ENCODE data around the gene ZNF281.

The ZNF281 gene

DNA sequence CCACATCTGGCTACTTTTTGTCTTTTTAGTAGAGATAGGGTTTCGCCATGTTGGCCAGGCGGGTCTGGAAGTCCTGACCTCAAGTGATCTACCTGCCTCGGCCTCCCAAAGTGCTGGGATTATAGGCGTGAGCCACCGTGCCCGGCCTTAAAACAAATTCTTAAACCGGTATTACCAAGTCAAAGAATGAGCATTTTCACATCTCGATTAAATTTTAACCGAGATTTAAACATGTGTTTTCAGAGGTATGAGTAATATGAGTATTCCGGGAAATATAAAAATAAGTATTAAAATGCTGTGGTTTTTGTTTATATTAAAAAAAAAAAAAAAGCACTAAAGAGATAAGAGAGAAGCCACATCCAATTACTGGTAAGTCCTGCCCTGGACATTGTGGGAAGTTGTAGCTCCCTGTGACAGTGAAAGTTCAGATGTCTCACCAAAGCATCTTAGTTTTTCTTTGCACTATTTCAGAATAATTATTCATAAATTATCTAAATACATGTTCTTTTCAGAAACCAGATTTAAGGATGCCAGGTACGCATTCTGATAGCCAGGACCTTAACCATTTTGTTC, 24.9 kb downstream of the ZNF281 start:
- DNase-seq: no peak

DNA sequence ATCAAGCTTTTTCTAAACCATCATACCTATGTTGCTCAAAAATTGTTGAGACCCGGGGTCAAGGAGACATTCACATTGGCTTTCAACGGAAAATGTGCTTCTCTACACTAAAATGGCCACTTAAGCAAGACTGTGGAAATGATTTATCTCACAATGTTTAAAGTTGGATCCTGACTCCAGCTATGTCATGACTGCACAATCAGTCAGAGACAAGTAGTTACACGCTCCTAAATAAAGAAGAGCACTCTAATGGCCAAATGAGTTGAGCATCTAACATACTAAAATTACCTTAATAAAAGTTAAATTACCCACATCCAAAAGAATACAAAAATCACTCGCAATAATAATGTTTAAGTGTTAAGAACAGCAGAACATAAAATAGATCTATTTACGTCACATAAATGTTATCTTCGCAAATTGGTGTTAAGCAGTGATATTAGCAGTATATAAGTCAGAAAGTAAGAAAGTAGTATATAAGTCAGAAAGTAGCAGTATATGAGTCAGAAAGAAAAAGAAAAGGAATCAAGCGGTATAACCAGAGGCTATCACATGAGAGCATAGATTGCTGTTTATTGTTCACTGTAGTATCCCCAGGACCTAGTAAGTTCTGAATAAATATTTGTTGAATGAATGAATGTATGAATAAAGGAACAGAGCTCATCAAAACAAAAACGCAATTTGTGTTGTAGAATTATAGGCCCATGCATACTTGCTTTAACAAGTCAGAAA, 28.4 kb downstream of the ZNF281 start:
- no peak for DNase-seq

DNA sequence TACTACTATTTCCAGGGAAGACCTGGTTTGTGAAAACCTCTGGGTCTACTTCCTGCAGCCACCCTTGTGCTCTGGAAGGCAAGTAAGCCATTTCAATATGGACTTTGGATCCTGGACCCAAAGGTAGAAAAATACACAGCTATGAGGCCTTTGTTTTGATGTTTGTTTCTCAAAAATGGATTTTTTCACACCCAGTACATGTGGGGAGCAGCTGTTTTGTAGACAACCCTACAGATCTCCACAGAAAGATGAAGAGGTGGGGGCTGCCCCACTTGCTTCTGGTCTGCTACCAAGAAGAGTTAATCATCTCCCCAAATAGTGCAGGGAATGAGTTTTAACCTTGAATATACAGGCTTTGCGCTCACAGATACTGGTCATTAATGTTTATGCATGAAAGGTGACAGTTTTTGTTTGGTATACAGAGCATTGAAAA, 29.2 kb downstream of the ZNF281 start:
- no peak for DNase-seq

DNA sequence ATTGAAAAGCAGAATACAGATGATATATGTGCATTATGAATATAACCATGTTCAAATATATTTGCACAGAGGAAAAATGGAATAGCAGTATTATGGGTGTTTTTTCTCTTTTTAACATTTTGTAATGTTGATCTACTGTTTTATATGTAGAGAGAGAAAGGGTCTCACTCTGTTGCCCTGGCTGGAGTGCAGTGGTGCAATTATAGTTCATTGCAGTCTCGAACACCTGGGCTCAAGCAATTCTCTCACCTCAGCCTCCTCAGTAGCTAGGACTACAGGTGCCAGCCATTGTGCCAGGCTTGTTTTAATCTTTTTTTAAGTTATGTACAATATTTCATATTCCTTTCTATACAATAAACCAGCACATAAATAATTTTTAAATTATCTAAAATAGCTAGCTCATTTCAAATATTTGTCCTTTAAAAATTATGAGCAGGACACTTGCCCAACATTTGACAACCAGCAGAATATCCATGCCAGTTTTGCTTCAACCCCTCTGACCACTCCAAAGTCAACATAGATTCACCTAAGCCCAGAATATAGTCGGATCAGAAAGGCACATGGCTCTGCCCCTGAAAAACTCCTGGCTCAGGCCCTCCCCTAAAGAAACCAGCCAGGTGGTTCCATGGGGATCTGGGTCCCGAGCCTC, 29.8 kb downstream of the ZNF281 start:
- no peak for DNase-seq

DNA sequence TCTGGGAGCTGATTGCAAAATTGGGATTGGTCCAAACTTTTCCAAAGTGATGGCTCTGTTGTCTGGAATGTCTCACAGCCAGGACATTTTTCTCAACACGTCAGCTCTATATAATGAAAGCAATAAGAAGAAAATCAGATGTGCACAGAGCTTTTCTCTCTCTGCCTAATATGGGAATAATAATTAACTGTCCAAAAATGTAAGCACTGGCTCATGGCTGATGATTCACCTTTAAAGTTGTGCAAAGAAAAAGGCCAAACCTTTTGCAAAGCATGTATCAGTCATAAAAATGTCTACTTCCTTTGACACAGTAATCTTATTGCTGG, 30.4 kb downstream of the ZNF281 start:
- no peak for DNase-seq

DNA sequence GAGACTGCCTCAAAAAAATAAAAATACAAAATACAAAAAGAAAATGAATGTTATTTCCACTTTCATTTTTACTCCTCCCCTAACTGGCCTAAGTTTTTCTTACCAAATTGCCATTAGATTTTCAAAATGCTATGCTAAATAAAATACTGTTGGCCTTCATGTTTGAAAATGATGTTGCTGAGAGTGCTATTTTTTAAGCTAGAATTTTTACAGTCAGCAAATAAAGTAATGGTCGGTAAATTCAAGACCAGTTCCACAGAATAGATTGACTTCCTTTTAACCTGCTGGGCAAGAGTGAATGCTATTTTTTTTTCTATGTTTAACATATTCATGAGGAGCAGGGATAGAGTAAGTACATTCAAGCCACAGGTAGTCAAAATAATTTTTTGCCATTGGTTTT, 31.7 kb downstream of the ZNF281 start:
- no peak for DNase-seq

DNA sequence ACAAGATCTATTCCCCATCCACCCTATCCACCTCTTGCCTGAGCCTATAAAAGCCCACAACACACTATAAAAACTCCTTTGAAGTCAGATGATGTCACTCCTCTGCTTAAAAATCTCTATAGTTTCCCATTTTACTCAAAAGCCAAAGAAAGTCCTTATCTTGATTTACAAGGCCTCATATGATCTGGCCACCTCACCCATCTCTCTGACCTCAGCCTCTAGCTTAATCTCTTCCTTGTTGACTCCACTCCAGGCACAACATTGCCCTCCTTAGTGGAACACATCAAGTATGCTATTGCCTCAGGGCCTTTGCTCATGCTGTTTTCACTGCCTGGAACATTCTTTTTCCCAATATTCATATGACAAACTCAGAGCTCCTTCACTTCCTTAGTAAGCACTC, 33.3 kb downstream of the ZNF281 start:
- DNase-seq: no peak

DNA sequence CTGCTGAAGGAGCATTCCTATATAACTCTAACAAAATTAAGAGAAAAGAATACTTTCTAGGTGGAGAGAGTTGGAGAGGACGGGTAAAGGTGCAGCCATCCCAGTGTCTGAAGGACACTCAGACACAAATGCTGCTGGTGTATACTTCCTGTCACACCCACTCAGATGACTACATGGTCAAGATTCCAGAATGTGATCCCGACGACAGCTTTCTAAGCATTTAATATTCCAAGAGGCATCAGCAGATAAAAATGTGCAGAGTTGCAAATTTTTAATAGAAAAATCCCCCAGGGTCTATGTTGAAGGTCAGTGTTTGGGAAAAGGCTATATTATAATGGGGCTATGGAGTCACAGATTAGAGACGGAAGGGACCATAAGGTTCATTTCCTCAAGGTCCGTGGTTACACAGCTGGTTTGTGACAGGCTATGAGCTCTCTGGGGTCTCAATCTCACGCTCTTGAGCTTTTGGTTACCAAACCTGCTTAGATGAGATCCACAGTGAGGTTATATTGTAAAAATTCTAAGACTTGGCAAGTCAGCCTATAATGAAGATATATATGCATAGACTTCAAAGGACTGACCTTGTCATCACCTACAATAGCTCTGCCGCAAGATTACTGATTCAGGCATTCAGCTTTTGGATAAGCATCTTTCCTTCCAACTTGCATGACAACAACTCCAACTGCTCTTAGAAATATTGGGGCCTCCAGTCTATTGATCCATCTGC, 35.1 kb downstream of the ZNF281 start:
- no peak for DNase-seq

DNA sequence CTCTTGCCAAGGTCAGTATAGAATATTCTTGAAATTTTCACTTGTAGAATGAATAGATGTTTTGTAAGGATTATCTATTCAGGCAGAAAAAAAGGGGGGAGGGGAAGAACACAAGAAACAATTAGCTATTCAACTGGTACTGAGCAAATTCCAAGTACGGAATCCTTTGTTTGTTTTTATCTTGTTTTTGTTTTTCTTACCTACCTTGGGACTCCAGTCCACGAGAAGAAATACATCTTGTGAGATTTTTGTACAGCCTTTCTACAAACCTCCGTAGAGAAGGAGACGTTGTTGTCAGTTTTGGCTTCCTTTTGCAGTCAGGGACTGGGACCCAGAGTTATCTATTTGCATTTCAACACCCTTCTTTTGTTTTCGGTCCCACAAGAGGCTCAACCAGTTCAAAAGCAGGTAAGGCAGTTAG, 36.0 kb downstream of the ZNF281 start:
- no peak for DNase-seq

DNA sequence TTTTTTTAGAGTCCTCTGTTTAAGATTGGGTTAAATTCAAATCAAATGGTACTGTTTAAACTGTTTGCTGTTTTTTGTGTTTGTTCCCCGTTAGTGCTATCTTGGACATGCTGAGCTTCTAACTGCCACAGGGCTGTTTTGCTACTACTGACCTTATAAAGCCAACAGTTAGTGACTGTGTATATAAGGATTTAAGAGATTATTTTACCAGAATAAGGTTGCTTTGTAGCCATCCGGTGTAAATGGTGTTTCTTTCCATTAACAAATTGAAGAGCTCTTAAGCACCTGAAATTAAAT, 37.0 kb downstream of the ZNF281 start:
- DNase-seq: no peak

DNA sequence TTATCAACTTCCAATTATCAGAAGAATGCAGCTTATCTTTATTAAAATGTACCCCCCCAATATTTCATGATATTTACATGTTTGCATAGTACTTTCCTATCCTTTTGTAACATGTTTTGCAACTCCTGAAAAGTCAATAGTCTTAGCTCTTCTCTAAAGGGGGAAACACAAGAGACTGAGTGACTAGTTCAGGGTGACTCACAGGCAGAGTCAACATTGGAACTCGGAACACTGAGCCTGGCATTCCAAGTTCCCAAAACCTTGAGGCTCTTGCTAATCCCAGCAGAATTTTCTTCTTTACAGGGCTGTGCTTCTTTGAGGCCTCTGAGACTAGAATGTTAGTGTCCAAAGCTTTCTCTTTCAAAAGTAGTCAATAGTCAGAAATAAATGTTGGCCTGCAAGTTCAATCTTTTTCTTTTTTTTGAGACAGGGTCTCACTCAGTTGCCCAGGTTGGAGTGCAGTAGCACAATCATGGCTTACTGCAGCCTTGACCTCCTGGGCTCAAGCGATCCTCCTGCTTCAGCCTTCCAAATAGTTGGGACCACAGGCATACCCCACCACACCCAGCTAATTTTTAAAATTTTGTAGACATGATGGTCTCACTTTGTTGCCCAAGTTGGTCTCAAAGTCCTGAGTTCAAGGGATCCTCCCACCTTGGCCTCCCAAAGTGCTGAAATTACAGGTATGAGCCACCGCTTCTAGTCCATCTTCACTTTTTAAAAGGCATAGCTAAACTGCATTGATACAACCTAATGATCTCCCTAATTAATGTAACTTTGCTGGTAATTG, 37.5 kb downstream of the ZNF281 start:
- no peak for DNase-seq

DNA sequence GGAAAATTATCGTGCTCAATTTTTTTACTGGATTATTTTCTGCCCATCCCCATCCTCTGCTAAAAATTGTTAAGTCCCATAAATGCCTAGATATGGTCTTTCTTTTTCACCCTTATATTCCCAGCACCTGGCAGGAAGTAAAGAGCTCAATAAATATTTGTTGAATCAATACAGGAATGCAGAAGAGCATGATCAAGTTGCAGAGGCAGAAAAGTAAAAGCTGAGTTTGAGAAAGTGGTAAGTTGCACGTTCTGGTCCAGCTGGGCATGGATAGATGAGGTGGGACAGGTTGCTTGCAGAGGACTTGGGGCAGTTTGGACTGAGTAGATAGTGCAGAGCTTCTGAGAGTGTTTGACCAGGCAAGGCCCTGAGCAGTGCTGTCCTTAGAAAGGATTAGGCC, 40.1 kb downstream of the ZNF281 start:
- DNase-seq: no peak

DNA sequence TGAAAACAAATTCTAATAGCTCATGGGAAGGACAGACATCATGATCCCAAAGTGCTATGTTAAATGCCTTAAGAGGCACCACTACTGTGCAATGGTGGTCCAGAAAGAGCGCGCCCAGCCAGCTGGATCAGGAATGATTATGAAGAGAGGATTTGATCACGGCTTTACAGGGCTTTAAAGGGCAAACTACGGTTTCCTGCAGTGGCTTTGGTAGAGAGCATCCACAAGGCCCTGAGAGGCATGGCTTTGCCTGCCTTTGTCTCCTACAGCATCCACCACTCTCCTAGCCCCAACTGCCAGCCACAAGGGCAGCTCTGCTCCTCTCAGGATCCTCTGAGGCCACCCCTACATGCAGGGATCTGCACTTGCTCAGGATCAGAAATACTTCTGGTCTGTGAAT, 40.7 kb downstream of the ZNF281 start:
- no peak for DNase-seq

DNA sequence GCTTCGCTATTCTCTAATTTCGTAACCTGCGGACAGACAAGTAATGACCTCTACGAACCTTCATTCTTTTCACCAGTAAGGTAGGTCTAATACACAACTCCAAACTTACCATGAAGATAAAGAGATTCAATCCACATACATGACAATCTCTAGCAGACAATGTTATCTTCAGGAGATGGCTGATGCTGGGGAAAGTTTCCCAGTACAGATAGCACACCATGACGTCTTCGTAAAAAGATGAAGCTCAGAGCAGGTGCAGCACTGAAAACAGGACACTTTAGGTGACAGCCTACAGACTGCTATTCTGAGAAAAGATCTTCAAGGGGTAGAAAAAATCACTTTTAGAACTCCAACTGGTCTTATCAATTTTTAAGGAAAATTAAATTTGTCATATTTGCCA, 41.3 kb downstream of the ZNF281 start:
- DNase-seq: no peak

DNA sequence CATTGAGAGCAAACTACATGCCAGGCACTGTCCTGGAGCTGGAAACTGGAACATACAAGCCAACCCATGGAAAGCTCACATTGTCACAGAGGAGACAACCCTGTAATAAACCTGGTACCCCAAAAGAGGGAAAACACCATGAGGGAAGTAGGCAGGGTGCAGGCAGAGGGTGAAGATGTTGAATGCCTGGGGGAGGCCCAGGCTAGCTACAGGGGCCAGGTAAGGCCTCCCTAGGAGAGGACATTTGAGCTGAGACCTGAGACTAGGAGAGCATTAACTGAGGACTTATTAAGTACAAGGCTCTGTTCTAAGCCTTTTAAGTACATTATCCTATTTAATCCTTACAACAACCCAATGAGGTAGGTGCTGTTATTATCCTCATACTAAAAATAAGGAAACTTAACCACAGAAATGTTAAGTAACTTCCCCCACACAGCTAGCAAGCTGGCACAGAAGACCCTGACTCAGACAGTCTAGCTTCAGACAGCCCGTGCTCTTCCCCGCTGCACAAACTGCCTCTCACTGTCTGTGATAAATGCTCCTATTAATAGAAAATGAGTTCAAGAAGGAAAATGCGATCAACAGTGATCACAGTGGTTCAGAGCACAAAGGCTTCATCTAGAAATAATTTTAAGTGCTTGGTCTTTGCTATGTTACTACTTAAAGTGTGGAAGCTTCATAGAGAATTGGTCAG, 41.8 kb downstream of the ZNF281 start:
- DNase-seq: no peak

DNA sequence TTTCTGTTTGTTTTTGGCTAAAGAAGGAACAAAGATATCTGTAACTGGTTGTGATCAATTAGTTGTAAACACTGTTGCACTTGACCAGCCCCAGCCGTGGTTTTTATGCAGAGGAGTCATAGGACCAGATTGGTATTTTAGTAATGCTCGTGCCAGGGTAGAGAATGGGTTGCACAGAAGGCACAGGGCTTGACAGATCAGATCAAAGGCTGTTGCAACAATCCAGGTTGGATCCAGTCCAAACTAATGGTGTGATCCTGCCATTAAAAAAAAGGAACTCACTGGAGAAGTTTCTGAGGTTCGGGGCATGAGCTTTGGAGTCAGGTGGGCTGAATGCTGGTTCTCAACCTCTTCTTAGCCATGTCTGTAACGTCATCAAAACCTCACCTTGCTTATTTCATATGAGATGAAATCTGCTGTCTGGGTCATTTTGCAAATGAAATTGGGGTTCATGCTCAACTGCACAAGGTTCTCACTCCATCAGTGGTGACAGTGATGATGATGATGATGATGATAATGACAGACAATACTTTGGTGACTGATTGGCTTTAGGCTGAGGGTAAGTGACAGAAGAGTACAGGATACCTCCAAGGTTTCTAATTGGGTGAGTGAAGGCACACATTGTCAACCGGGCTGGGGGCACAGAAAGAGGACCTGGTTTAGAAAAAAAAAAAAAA, 43.1 kb downstream of the ZNF281 start:
- DNase-seq: no peak

DNA sequence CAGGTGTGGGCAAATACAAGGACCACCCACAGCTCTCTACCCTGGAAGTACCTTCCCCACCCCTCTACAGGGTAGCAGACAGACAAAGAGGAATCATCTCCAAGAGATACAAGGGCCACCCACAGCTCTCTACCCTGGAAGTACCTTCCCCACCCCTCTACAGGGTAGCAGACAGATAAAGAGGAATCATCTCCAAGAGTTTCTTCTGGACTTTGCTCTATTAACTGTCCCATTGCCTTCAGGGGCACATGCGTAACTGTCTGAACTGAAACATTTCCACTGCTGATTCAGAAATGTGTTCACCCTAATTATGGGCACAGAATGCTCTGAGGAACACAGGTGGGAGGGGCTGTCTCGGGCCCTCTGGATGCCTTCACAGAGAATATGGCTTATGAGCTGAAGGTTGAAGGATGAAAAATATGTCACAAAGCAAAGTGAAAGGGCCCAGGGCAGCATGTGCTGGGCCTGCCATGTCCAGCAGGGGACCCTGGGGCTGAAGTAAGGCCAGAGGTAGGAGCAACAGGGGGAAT, 43.9 kb downstream of the ZNF281 start:
- DNase-seq: no peak

DNA sequence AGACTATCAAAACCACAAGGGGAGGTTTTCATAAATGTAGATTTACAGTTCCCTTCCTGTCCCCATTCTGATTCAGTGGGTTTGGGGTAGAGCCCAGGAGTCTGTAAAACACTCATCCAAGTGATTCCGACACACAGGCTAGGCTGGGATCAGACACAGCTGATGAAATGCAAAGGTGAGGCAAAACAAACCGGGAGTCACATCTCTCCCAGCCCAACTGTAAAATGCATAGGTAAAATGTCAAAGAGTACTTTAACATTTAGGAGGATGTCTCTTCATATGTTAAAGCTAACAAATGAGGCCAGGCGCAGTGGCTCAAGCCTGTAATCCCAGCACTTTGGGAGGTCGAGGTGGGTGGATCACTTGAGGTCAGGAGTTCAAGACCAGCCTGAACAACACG, 45.0 kb downstream of the ZNF281 start:
- DNase-seq: no peak

DNA sequence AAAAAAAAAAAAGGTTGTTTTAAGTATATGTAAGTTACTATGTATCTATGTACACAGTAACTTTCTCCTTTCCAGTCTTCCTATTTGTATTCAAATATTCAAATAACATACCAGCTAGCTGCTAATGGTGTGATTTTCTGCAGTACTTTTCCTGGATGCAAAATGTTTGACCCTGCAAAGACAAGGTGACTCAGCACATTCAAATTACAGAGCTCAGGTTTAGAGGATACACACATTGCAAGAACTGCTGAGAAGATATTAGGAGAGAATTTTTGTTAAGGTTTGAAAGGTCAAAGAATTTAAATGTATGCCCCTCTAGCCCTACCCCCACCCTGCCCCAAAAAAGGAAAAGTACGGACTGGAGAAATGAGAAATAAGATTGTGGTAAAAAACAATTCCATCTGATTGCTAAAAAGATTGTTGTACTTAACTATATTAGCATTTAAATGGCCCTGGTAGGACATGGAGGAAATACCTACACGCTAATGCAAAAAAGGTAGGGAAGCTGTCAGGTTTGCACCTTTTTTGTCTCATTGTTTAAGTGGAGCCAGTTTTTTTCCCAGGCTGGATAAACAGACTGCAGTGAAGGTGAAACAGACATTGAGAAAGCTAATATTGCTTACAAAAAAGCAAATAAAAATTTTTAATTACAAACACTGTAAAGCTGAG, 45.6 kb downstream of the ZNF281 start:
- DNase-seq: no peak

DNA sequence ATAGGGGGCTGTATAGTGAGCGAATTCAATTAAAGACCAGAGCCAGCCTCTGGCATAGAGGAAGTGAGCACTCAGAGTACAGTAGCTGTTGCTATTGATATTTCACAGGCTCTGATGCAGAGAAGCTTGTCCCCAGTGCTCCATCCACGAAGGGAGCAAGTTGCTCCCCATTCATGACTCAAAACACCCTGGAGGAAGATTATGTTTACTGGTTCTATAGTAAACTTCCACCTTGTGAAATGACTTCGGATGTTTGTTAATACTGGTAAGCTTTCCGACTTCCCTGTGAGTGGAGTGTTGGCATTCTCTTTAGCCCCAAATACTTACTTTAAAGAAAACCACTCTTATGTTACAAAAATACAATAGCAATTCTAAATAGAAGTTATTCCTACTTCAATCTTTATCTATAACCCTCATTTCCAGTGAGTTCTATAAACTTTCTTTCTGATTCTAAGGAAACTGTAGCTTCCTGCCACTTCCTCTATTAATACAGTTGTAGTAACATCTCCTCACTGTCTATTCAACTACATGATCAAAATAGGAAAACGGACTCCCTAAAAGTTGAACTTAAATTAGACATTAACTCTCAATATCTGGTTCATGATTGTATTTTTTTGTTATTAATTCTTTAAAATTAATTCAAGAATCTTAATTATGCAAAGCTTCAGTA, 46.4 kb downstream of the ZNF281 start:
- no peak for DNase-seq

DNA sequence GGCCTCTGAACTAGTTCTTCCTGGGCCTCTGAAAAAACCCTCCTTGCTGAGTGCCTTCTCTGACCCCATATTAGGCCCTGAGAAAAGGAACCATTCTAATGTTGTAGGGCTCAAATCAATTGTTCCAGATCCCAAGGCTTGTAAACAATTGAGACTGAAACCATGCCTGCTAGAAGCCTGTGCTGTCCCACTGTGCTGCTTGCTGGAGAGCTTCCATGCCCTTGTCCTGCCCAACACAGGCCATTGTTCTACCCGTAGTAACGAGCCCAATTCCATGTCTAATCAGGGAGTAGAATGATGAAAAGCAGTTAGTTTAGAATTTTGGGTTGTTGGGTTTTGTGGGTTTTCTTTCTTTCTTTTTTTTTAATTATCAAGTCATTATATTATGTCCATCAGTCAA, 47.4 kb downstream of the ZNF281 start:
- no peak for DNase-seq

All from activated CD4-positive, alpha-beta T cell treated with anti-CD3 and anti-CD28 coated beads, Interleukin-2, amount 50 U/mL, for 1 hour (primary cell).